GM23338 (cell line): Measurements from ENCODE around the gene SMOC1. TPM values are rescaled to one million over a fixed set of nuclear protein-coding genes. Genes with fewer than 3 reads are reported as not detected.
A peak's percentile ranks its signal among the peaks of the same experiment; 100 is the strongest.

ENCODE experiments used
- ATAC-seq: fragments of 200-7000 bp; cut with Tn5 transposase; 3 replicates; pipeline ENCODE4 v1.9.1; 2020
- DNase-seq: peaks from one replicate; pipeline ENCODE4 v3.0.0-alpha.2; 2015; ENCODE audit warnings: low spot score
- H2AFZ ChIP-seq: fragments of 200-600 bp; sonication (generic); 2 replicates; pipeline ENCODE4 v1.8.0; 2016; ENCODE audit warnings: antibody characterized with exemption, mild to moderate bottlenecking, moderate library complexity
- H3F3A ChIP-seq: fragments of 200-600 bp; sonication (generic); replicated peaks from 2 replicates; pipeline ENCODE4 v1.8.0; 2017; ENCODE audit warnings: antibody characterized with exemption, mixed run types, low read depth
- H3K27ac ChIP-seq: fragments of 200-600 bp; sonication (generic); 2 replicates; pipeline ENCODE4 v1.6.1; 2016; ENCODE audit warnings: low read depth
- H3K27me3 ChIP-seq: fragments of 200-600 bp; sonication (generic); 2 replicates; pipeline ENCODE4 v1.8.0; 2016; ENCODE audit warnings: mild to moderate bottlenecking, mixed run types, moderate library complexity; ENCODE audit not compliant: insufficient read depth
- H3K36me3 ChIP-seq: fragments of 200-600 bp; sonication (generic); 2 replicates; pipeline ENCODE4 v1.8.0; 2016; ENCODE audit warnings: mild to moderate bottlenecking; ENCODE audit not compliant: insufficient read depth
- H3K4me1 ChIP-seq: fragments of 200-600 bp; sonication (generic); 2 replicates; pipeline ENCODE4 v1.8.0; 2016; ENCODE audit warnings: mild to moderate bottlenecking, moderate library complexity; ENCODE audit not compliant: insufficient read depth
- H3K4me2 ChIP-seq: fragments of 200-600 bp; sonication (generic); 2 replicates; pipeline ENCODE4 v1.7.1; 2017; ENCODE audit warnings: mixed run types
- H3K4me3 ChIP-seq: fragments of 200-600 bp; sonication (generic); 2 replicates; pipeline ENCODE4 v1.6.1; 2016; ENCODE audit warnings: mixed run types
- H3K79me2 ChIP-seq: fragments of 200-600 bp; sonication (generic); replicated peaks from 2 replicates; pipeline ENCODE4 v1.8.0; 2017; ENCODE audit warnings: mild to moderate bottlenecking; ENCODE audit not compliant: insufficient read depth
- H3K9me2 ChIP-seq: fragments of 200-600 bp; sonication (generic); 2 replicates; pipeline ENCODE4 v1.8.0; 2017; ENCODE audit not compliant: insufficient read depth
- H4K20me1 ChIP-seq: fragments of 200-600 bp; sonication (generic); replicated peaks from 2 replicates; pipeline ENCODE4 v1.8.0; 2017; ENCODE audit warnings: mild to moderate bottlenecking; ENCODE audit not compliant: insufficient read depth
- H3K27ac Mint-ChIP-seq: 2 replicates; pipeline ENCODE4 v1.8.0; 2020; ENCODE audit warnings: inconsistent platforms, mild to moderate bottlenecking, moderate library complexity, mixed read lengths
- H3K27me3 Mint-ChIP-seq: 3 replicates; pipeline ENCODE4 v1.8.0; 2022; ENCODE audit warnings: low read depth, mild to moderate bottlenecking, moderate library complexity, mixed read lengths, inconsistent platforms; ENCODE audit not compliant: insufficient read depth, poor library complexity
- H3K36me3 Mint-ChIP-seq: 3 replicates; pipeline ENCODE4 v1.8.0; 2021; ENCODE audit warnings: low read depth, mild to moderate bottlenecking, inconsistent platforms, moderate library complexity, mixed read lengths
- H3K4me1 Mint-ChIP-seq: 3 replicates; pipeline ENCODE4 v1.8.0; 2020; ENCODE audit warnings: mild to moderate bottlenecking, inconsistent platforms, mixed read lengths
- H3K4me3 Mint-ChIP-seq: 3 replicates; pipeline ENCODE4 v1.8.0; 2021; ENCODE audit warnings: moderate library complexity, mild to moderate bottlenecking, inconsistent platforms, mixed read lengths
- H3K9me3 Mint-ChIP-seq: 3 replicates; pipeline ENCODE4 v1.8.0; 2020; ENCODE audit warnings: moderate library complexity, mild to moderate bottlenecking, inconsistent platforms, mixed read lengths
- CTCF ChIP-seq, 2 experiments: fragments of 200-600 bp in 1 of 2; sonication (generic) in 1 of 2; conservative IDR thresholded peaks; 2 replicates each; pipeline versions ENCODE4 v1.5.1 to v1.6.1; 2016 to 2017; ENCODE audit warnings: antibody characterized with exemption in 2 of 2, low read depth in 2 of 2, mild to moderate bottlenecking in 2 of 2, moderate library complexity in 1 of 2
- ETS1 ChIP-seq: IDR thresholded peaks from 2 replicates; pipeline ENCODE4 v1.6.1; 2016; ENCODE audit warnings: antibody characterized with exemption
- JUNB ChIP-seq: IDR thresholded peaks from one replicate; pipeline ENCODE4 v1.6.1; 2016; ENCODE audit warnings: antibody characterized with exemption; ENCODE audit not compliant: unreplicated experiment
- REST ChIP-seq: IDR thresholded peaks from one replicate; pipeline ENCODE4 v1.6.1; 2018; ENCODE audit warnings: antibody characterized with exemption; ENCODE audit not compliant: unreplicated experiment
- STAT1 ChIP-seq: IDR thresholded peaks from one replicate; pipeline ENCODE4 v1.6.1; 2016; ENCODE audit warnings: antibody characterized with exemption; ENCODE audit not compliant: unreplicated experiment
- ZNF462 ChIP-seq: fragments of 250-450 bp; sonication (Bioruptor Pico); IDR thresholded peaks from 2 replicates; pipeline ENCODE4 v1.5.0; 2020; ENCODE audit warnings: mild to moderate bottlenecking, moderate library complexity
- polyA plus RNA-seq: library from polyadenylated mRNA; unstranded; fragments of >200 nt; fragmentation: Nextera tagmentation; extraction: Ambion mirVana; gene quantifications from 2 replicates; pipeline ENCODE4 v1.2.1, GENCODE V29; 2016
- total RNA-seq: library from RNA; depleted of rRNA; stranded (reverse); fragments of >200 nt; shearing (Covaris generic); gene quantifications from 2 replicates; pipeline ENCODE4 v1.2.3, GENCODE V29; 2014

The SMOC1 gene
- total and polyA plus RNA-seq, 2 experiments from 2014 or later, result 0.79 to 1.6 TPM

GRCh38 chr14:69877492-69877891 lies 1.7 kb upstream of the SMOC1 start:
- peaks cover 31% of the 10 kb centered on the region for H3K27me3 Mint-ChIP-seq
- no peaks in the 10 kb centered on the region for H3K9me2 ChIP-seq
- ATAC-seq, result peak; percentile 7; the same call in 2 of the 3 replicates
- no peak overlapping the region for H3K4me3 ChIP-seq
- TF ChIP-seq CTCF (conservative IDR thresholded peaks at IDR 0.05; ENCODE audit: low read depth in 2 of 2) (peak; percentile 74 to 79), ZNF462 (CRISPR knock-in tag) (no peak)
- H3K4me3 Mint-ChIP-seq, result no peak overlapping the region
- H3K36me3 ChIP-seq, result no peaks in the 10 kb centered on the region
- DNase-seq, result peak; percentile 64
- H4K20me1 ChIP-seq, result no peaks in the 10 kb centered on the region
- peaks cover 12% of the 10 kb centered on the region; the same call in 2 of the 3 replicates for H3K4me1 Mint-ChIP-seq
- peaks cover 32% of the 10 kb centered on the region for H3K27me3 ChIP-seq
- H2AFZ ChIP-seq, result no peak overlapping the region
- H3K27ac Mint-ChIP-seq, result no peak overlapping the region
- H3K4me1 ChIP-seq, result peaks cover 2% of the 10 kb centered on the region; the same call in 1 of the 2 replicates
- H3K9me3 Mint-ChIP-seq, result no peaks in the 10 kb centered on the region
- no peaks in the 10 kb centered on the region for H3K79me2 ChIP-seq
- 0 out of 2 replicates have a peak, but pooled peaks cover 4% of the 10 kb centered on the region for H3F3A ChIP-seq
- H3K4me2 ChIP-seq, result no peak overlapping the region
- no peaks in the 10 kb centered on the region for H3K36me3 Mint-ChIP-seq
- no peak overlapping the region for H3K27ac ChIP-seq

- Histone ChIP-seq H3K79me2 (no peaks in the 10 kb centered on the region), H3K4me1 (peaks cover 4% of the 10 kb centered on the region; the same call in 1 of the 2 replicates), H3K27ac (no peak overlapping the region), H3K4me3 (no peak overlapping the region), H3K4me2 (no peak overlapping the region; the same call in 1 of the 2 replicates), H4K20me1 (no peaks in the 10 kb centered on the region), H2AFZ (peak overlapping the region; percentile 84; the same call in 1 of the 2 replicates), H3F3A (0 out of 2 replicates have a peak, but pooled peaks cover 4% of the 10 kb centered on the region), H3K9me2 (no peaks in the 10 kb centered on the region), H3K36me3 (no peaks in the 10 kb centered on the region), H3K27me3 (peaks cover 32% of the 10 kb centered on the region)
- Mint-ChIP-seq H3K9me3 (no peaks in the 10 kb centered on the region), H3K4me1 (peaks cover 12% of the 10 kb centered on the region; the same call in 2 of the 3 replicates), H3K36me3 (no peaks in the 10 kb centered on the region), H3K27ac (no peak overlapping the region), H3K4me3 (peak overlapping the region; percentile 81; the same call in 2 of the 3 replicates), H3K27me3 (peaks cover 31% of the 10 kb centered on the region)
- DNase-seq (no peak), ATAC-seq (no peak)
- TF ChIP-seq ETS1 (no peak), REST (no peak), JUNB (no peak), STAT1 (no peak)
Observed at GRCh38 chr14:69878251-69878650, 965 bp upstream of the SMOC1 start.
